Measurements from ENCODE around the gene AGPAT3. TPM values are rescaled to one million over a fixed set of nuclear protein-coding genes. Genes with fewer than 3 reads are reported as not detected.

The AGPAT3 gene
- total and polyA plus RNA-seq, 9 donors, result 11.6 to 42.1 (median 31.9) TPM

GRCh38 chr21:43900690-43901089 lies 35.7 kb downstream of the AGPAT3 start:
- TF ChIP-seq CTCF (IDR thresholded peaks at IDR 0.05) (no peak), EP300 (IDR thresholded peaks at IDR 0.05) (no peak), POLR2A (IDR thresholded peaks at IDR 0.05) (no peak)
- H3K27ac ChIP-seq, result no peak overlapping the region
- H3K27me3 ChIP-seq, result no peaks in the 10 kb centered on the region
- peak in 1 of 5 donors; percentile 7 for DNase-seq
- H3K4me3 ChIP-seq, result no peak overlapping the region
- no peaks in the 10 kb centered on the region for H3K9me3 ChIP-seq
- no peaks in the 10 kb centered on the region for H3K36me3 ChIP-seq
- WGBS, 3 donors, result 95 to 98% (median 98%) methylated on average over 6 of the region's 6 CpGs
- peaks cover 6% of the 10 kb centered on the region for H3K4me1 ChIP-seq (ENCODE audit: insufficient read depth)
- intact Hi-C loops (cut with DNase I), result loop anchor here in 1 of 4 donors (10.0 kb wide), 1 partner anchor 54 kb away; no protein-coding TSS in a partner anchor

GRCh38 chr21:43902441-43902840 lies 37.4 kb downstream of the AGPAT3 start:
- H3K27me3 ChIP-seq, result no peaks in the 10 kb centered on the region
- H3K27ac ChIP-seq, result no peak overlapping the region
- WGBS, 3 donors, result 49 to 60% (median 54%) methylated on average over 6 of the region's 6 CpGs
- peaks cover 6% of the 10 kb centered on the region for H3K4me1 ChIP-seq (ENCODE audit: insufficient read depth)
- H3K4me3 ChIP-seq, result no peak overlapping the region
- H3K36me3 ChIP-seq, result no peaks in the 10 kb centered on the region
- peak in 2 of 5 donors; percentile 30 to 41 for DNase-seq
- TF ChIP-seq CTCF (IDR thresholded peaks at IDR 0.05), result no peak
- no peak for TF ChIP-seq POLR2A (IDR thresholded peaks at IDR 0.05)
- TF ChIP-seq EP300 (IDR thresholded peaks at IDR 0.05), result no peak
- intact Hi-C loops (cut with DNase I), result loop anchor here in 1 of 4 donors (10.0 kb wide), 1 partner anchor 52 kb away; no protein-coding TSS in a partner anchor
- H3K9me3 ChIP-seq, result no peaks in the 10 kb centered on the region

GRCh38 chr21:43903451-43904091 lies 38.5 kb downstream of the AGPAT3 start:
- Histone ChIP-seq H3K36me3 (no peaks in the 10 kb centered on the region), H3K4me1 (ENCODE audit: insufficient read depth) (peaks cover 6% of the 10 kb centered on the region), H3K27me3 (no peaks in the 10 kb centered on the region), H3K27ac (no peak overlapping the region), H3K4me3 (no peak overlapping the region), H3K9me3 (no peaks in the 10 kb centered on the region)
- DNase-seq, result peak in 1 of 5 donors; percentile 37
- intact Hi-C loops (cut with DNase I), result loop anchor here in 1 of 4 donors (10.0 kb wide), 1 partner anchor 51 kb away; no protein-coding TSS in a partner anchor
- TF ChIP-seq EP300 (IDR thresholded peaks at IDR 0.05) (no peak), POLR2A (IDR thresholded peaks at IDR 0.05) (no peak), CTCF (IDR thresholded peaks at IDR 0.05) (no peak)
- WGBS, 3 donors, result 71 to 82% (median 72%) methylated on average over 26 of the region's 26 CpGs

GRCh38 chr21:43904331-43904781 lies 39.3 kb downstream of the AGPAT3 start:
- TF ChIP-seq CTCF (IDR thresholded peaks at IDR 0.05), result no peak
- TF ChIP-seq POLR2A (IDR thresholded peaks at IDR 0.05), result no peak
- TF ChIP-seq EP300 (IDR thresholded peaks at IDR 0.05), result no peak
- peak in 1 of 5 donors; percentile 23 for DNase-seq
- Histone ChIP-seq H3K36me3 (no peaks in the 10 kb centered on the region), H3K27me3 (no peaks in the 10 kb centered on the region), H3K4me3 (no peak overlapping the region), H3K4me1 (ENCODE audit: insufficient read depth) (peaks cover 6% of the 10 kb centered on the region), H3K9me3 (no peaks in the 10 kb centered on the region), H3K27ac (no peak overlapping the region)
- WGBS, 3 donors, result 86 to 90% (median 90%) methylated on average over 11 to 14 of the region's 14 CpGs
- intact Hi-C loops (cut with DNase I), result loop anchor here in 1 of 4 donors (10.0 kb wide), 1 partner anchor 50 kb away; no protein-coding TSS in a partner anchor

All from ovary (tissue), 9 donors.